Ovary (tissue), 3 donors: ENCODE results near the gene CEBPG.

Experiments
- CTCF ChIP-seq, 3 donors: fragments of 450-650 bp in 2 of 3; fragments of 200-600 bp in 1 of 3; IDR thresholded peaks; one replicate each; pipeline versions ENCODE4 v1.5.1 to v1.8.0; 2016 to 2022; ENCODE audit warnings: antibody characterized with exemption in 3 of 3, mild to moderate bottlenecking in 1 of 3
- EP300 ChIP-seq: sonication (generic); formaldehyde crosslinking; IDR thresholded peaks from one replicate; pipeline ENCODE4 v1.6.1; 2017; ENCODE audit warnings: antibody characterized with exemption
- donor health status: DM: no; HTN: no; CAD: no.

- no peak for TF ChIP-seq CTCF (IDR thresholded peaks at IDR 0.05)
- no peak for TF ChIP-seq EP300
These were observed 3.5 kb downstream of the CEBPG start for GRCh38 chr19:33376941-33377557.
